Breast epithelium (tissue), 3 donors: ENCODE results near the gene GLIS1.

ENCODE experiments used
- POLR2A ChIP-seq: fragments of 450-650 bp; IDR thresholded peaks from one replicate; pipeline ENCODE4 v1.6.1; 2016; ENCODE audit warnings: antibody characterized with exemption, mild to moderate bottlenecking, moderate library complexity
- POLR2AphosphoS5 ChIP-seq, 3 donors: sonication (generic); formaldehyde crosslinking; IDR thresholded peaks; one replicate each; pipeline ENCODE4 v1.6.1; 2017; ENCODE audit warnings: antibody characterized with exemption in 3 of 3
- TF ChIP-seq, protein P1 (sequence below), 3 donors: fragments of 450-650 bp; IDR thresholded peaks; one replicate each; pipeline ENCODE4 v1.5.1; 2016 to 2017; ENCODE audit warnings: antibody characterized with exemption in 3 of 3, mild to moderate bottlenecking in 3 of 3, moderate library complexity in 3 of 3

GRCh38 chr1:53697721-53698383, 41.1 kb downstream of the GLIS1 start:
- TF ChIP-seq, protein P1, sequence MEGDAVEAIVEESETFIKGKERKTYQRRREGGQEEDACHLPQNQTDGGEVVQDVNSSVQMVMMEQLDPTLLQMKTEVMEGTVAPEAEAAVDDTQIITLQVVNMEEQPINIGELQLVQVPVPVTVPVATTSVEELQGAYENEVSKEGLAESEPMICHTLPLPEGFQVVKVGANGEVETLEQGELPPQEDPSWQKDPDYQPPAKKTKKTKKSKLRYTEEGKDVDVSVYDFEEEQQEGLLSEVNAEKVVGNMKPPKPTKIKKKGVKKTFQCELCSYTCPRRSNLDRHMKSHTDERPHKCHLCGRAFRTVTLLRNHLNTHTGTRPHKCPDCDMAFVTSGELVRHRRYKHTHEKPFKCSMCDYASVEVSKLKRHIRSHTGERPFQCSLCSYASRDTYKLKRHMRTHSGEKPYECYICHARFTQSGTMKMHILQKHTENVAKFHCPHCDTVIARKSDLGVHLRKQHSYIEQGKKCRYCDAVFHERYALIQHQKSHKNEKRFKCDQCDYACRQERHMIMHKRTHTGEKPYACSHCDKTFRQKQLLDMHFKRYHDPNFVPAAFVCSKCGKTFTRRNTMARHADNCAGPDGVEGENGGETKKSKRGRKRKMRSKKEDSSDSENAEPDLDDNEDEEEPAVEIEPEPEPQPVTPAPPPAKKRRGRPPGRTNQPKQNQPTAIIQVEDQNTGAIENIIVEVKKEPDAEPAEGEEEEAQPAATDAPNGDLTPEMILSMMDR (IDR thresholded peaks at IDR 0.05) = no peak
- TF ChIP-seq POLR2AphosphoS5 (IDR thresholded peaks at IDR 0.05) = no peak
- no peak for TF ChIP-seq POLR2A
